IMR-90 (cell line): Measurements from ENCODE around the gene MGAT4D. TPM values are rescaled to one million over a fixed set of nuclear protein-coding genes. Genes with fewer than 3 reads are reported as not detected.
A peak's percentile ranks its signal among the peaks of the same experiment; 100 is the strongest.

Experiments used
- ATAC-seq: fragments of 200-7000 bp; cut with Tn5 transposase; 2 replicates; pipeline ENCODE4 v1.9.1; 2020; ENCODE audit warnings: low read depth, mild to moderate bottlenecking, moderate library complexity
- BruUV-seq: library from RNA; stranded (reverse); fragments of 400-500 nt; replicated peaks from 2 replicates; lab custom pipeline; 2021; lab: Mats Ljungman, UMichigan
- CTCF ChIA-PET: fragments of 300-600 bp; formaldehyde crosslinking; extraction: SDS; loops from one replicate; lab custom pipeline; 2021; ENCODE audit warnings: antibody characterized with exemption; lab: Yijun Ruan, JAX
- POLR2A ChIA-PET: fragments of 300-600 bp; sonication (Branson Sonifier 250); formaldehyde crosslinking; loops from one replicate; lab custom pipeline; 2022; ENCODE audit warnings: antibody characterized with exemption; ENCODE audit not compliant: unreplicated experiment; lab: Charles Lee
- DNase-seq: peaks from one replicate; pipeline ENCODE4 v3.0.0; 2013
- H2AFZ ChIP-seq: replicated peaks from 2 replicates; pipeline ENCODE3; 2013; ENCODE audit warnings: low read length, mild to moderate bottlenecking; ENCODE audit not compliant: poor library complexity
- H2AK5ac ChIP-seq: 2 replicates; pipeline ENCODE4 v1.6.1; 2013; ENCODE audit warnings: low read depth, low read length, inconsistent platforms
- H2AK9ac ChIP-seq: replicated peaks from 2 replicates; pipeline ENCODE3; 2013; ENCODE audit warnings: mild to moderate bottlenecking, low read depth, low read length, moderate library complexity; ENCODE audit not compliant: poor library complexity
- H2BK120ac ChIP-seq: 2 replicates; pipeline ENCODE4 v1.6.1; 2013; ENCODE audit warnings: low read depth, low read length, inconsistent platforms
- H2BK15ac ChIP-seq: 3 replicates; pipeline ENCODE4 v1.6.1; 2013; ENCODE audit warnings: low read depth, low read length, inconsistent platforms
- H2BK20ac ChIP-seq: 2 replicates; pipeline ENCODE4 v1.6.1; 2013; ENCODE audit warnings: low read depth, mild to moderate bottlenecking, inconsistent platforms, low read length, moderate library complexity
- H2BK5ac ChIP-seq: 2 replicates; pipeline ENCODE4 v1.6.1; 2013; ENCODE audit warnings: mild to moderate bottlenecking, low read depth, low read length, inconsistent platforms; ENCODE audit not compliant: poor library complexity, severe bottlenecking
- H3K14ac ChIP-seq: replicated peaks from 2 replicates; pipeline ENCODE4 v1.6.1; 2013; ENCODE audit warnings: low read depth, low read length, inconsistent platforms
- H3K18ac ChIP-seq: 2 replicates; pipeline ENCODE4 v1.6.1; 2013; ENCODE audit warnings: low read depth, low read length, control low read depth
- H3K23ac ChIP-seq: 2 replicates; pipeline ENCODE4 v1.6.1; 2013; ENCODE audit warnings: low read depth, low read length, inconsistent platforms
- H3K27ac ChIP-seq: 2 replicates; pipeline ENCODE4 v1.5.1; 2013; ENCODE audit warnings: mild to moderate bottlenecking, control low read depth, low read length; ENCODE audit not compliant: insufficient read depth
- H3K27me3 ChIP-seq: 2 replicates; pipeline ENCODE4 v1.6.1; 2013; ENCODE audit warnings: low read length; ENCODE audit not compliant: control insufficient read depth, insufficient read depth
- H3K36me3 ChIP-seq: 2 replicates; pipeline ENCODE4 v1.6.1; 2013; ENCODE audit warnings: low read length, mixed read lengths; ENCODE audit not compliant: control insufficient read depth, insufficient read depth
- H3K4ac ChIP-seq: 2 replicates; pipeline ENCODE4 v1.6.1; 2013; ENCODE audit warnings: low read depth, low read length, inconsistent platforms
- H3K4me1 ChIP-seq: 2 replicates; pipeline ENCODE4 v1.6.1; 2013; ENCODE audit warnings: low read length, mixed read lengths; ENCODE audit not compliant: control insufficient read depth, insufficient read depth
- H3K4me2 ChIP-seq: 2 replicates; pipeline ENCODE4 v1.6.1; 2013; ENCODE audit warnings: low read depth, mild to moderate bottlenecking, control low read depth, low read length, moderate library complexity
- H3K4me3 ChIP-seq: 2 replicates; pipeline ENCODE4 v1.5.1; 2013; ENCODE audit warnings: low read depth, mild to moderate bottlenecking, control low read depth, low read length, moderate library complexity; ENCODE audit not compliant: insufficient read depth
- H3K56ac ChIP-seq: 2 replicates; pipeline ENCODE4 v1.6.1; 2013; ENCODE audit warnings: low read length, inconsistent platforms; ENCODE audit not compliant: insufficient read depth; ENCODE audit errors: extremely low read depth
- H3K79me1 ChIP-seq, 2 experiments: 2 replicates each; pipeline ENCODE4 v1.6.1; 2013; ENCODE audit warnings: low read length in 2 of 2, inconsistent platforms in 1 of 2, low read depth in 1 of 2
- H3K9ac ChIP-seq: 2 replicates; pipeline ENCODE4 v1.6.1; 2013; ENCODE audit warnings: low read depth, low read length, control low read depth
- H3K9me1 ChIP-seq: 2 replicates; pipeline ENCODE4 v1.6.1; 2013; ENCODE audit warnings: low read length, inconsistent platforms; ENCODE audit not compliant: insufficient read depth
- H3K9me3 ChIP-seq: 2 replicates; pipeline ENCODE4 v1.6.1; 2013; ENCODE audit warnings: low read length; ENCODE audit not compliant: control insufficient read depth, insufficient read depth
- H4K20me1 ChIP-seq: 2 replicates; pipeline ENCODE4 v1.6.1; 2013; ENCODE audit warnings: low read length, inconsistent platforms; ENCODE audit not compliant: insufficient read depth
- H4K5ac ChIP-seq: 2 replicates; pipeline ENCODE4 v1.6.1; 2013; ENCODE audit warnings: mild to moderate bottlenecking, low read depth, low read length, control low read depth
- H4K8ac ChIP-seq, 2 experiments: 2 replicates each; pipeline ENCODE4 v1.6.1; 2013; ENCODE audit warnings: low read depth in 2 of 2, low read length in 2 of 2, control low read depth in 1 of 2, inconsistent platforms in 1 of 2
- H4K91ac ChIP-seq: 2 replicates; pipeline ENCODE4 v1.6.1; 2013; ENCODE audit warnings: low read depth, low read length, inconsistent platforms; ENCODE audit not compliant: insufficient read depth
- CEBPB ChIP-seq: IDR thresholded peaks from 2 replicates; pipeline ENCODE4 v1.6.1; 2012; ENCODE audit warnings: low read depth, low read length, improper control_type of control experiment
- CTCF ChIP-seq: conservative IDR thresholded peaks from 2 replicates; pipeline ENCODE4 v1.5.1; 2012; ENCODE audit warnings: mild to moderate bottlenecking, low read depth, low read length, improper control_type of control experiment
- NFE2L2 ChIP-seq: fragments of 150-350 bp; IDR thresholded peaks from 2 replicates; pipeline ENCODE4 v1.6.1; 2016; ENCODE audit warnings: low read depth, mild to moderate bottlenecking, low read length
- WGBS, 2 experiments: methylation state at CpG; one replicate each; pipeline versions ENCODE4 v1.1.5 to v1.1.7; 2013; ENCODE audit warnings: missing lambda C conversion rate in 2 of 2; ENCODE audit not compliant: insufficient read length in 1 of 2; ENCODE audit errors: extremely low coverage in 2 of 2; 5-methylcytosine and 5-hydroxymethylcytosine counted together
- dilution Hi-C: fragments of 300-500 bp; cut with HindIII; formaldehyde crosslinking; loops from one replicate; pipeline ENCODE4 v1.14.3; 2018; ENCODE audit warnings: low sequenced_read_pairs; ENCODE audit not compliant: unreplicated experiment
- in situ Hi-C: fragments of 300-500 bp; cut with MboI; formaldehyde crosslinking; loops from 3 replicates; pipeline ENCODE4 v1.14.3; 2019; ENCODE audit warnings: low sequenced_read_pairs, inconsistent platforms, mixed read lengths
- intact Hi-C: fragments of 100-400 bp; cut with micrococcal nuclease; formaldehyde crosslinking; loops from 2 replicates; pipeline ENCODE4 v1.10.0; 2022
- polyA plus RNA-seq, 3 experiments: library from polyadenylated mRNA; depleted of rRNA; stranded (reverse); fragments of >200 nt; gene quantifications; 2 replicates each; pipeline ENCODE4 v1.2.3, GENCODE V29; 2012; ENCODE audit warnings: low replicate concordance in 1 of 3
- total RNA-seq: library from RNA; depleted of rRNA; stranded (reverse); fragments of >200 nt; gene quantifications from 2 replicates; pipeline ENCODE4 v1.2.3, GENCODE V29; 2012

Gene MGAT4D
- total and polyA plus RNA-seq, 2 of the 4 experiments (the other 2 are of a cell fraction) = not detected

- H3K14ac ChIP-seq = no peak within 1 kb of the TSS
- no peak within 1 kb of the TSS for H3K23ac ChIP-seq
- no peaks in the 10 kb centered on the region for H3K9me3 ChIP-seq
- H2AFZ ChIP-seq = peak within 1 kb of the TSS; percentile 98
- H3K27me3 ChIP-seq = peaks cover 13% of the 10 kb centered on the region
- H4K20me1 ChIP-seq = no peaks in the 10 kb centered on the region
- DNase-seq (peak; percentile 44), ATAC-seq (peak; percentile 95)
- H3K36me3 ChIP-seq = no peaks in the 10 kb centered on the region
- H3K27ac ChIP-seq = no peak within 1 kb of the TSS; the same call in 1 of the 2 replicates
- no peak within 1 kb of the TSS for H2BK20ac ChIP-seq
- no peak within 1 kb of the TSS for H2BK15ac ChIP-seq
- peak within 1 kb of the TSS; percentile 97 for H3K4me2 ChIP-seq
- peak within 1 kb of the TSS; percentile 79 for H3K4me3 ChIP-seq
- no peak within 1 kb of the TSS for H4K5ac ChIP-seq
- BruUV-seq = no TSS peak
- H2BK5ac ChIP-seq = no peak within 1 kb of the TSS
- in situ Hi-C loops = no loop called here
- no peak within 1 kb of the TSS; the same call in 1 of the 2 replicates for H3K18ac ChIP-seq
- no peaks in the 10 kb centered on the region for H3K4me1 ChIP-seq
- peak within 1 kb of the TSS; percentile 25 for H2AK9ac ChIP-seq
- no peak within 1 kb of the TSS for H4K91ac ChIP-seq
- no peak within 1 kb of the TSS for H3K4ac ChIP-seq
- H2AK5ac ChIP-seq = no peak within 1 kb of the TSS
- no peaks in the 10 kb centered on the region for H3K9me1 ChIP-seq
- H2BK120ac ChIP-seq = no peak within 1 kb of the TSS
- WGBS, 2 experiments = 1% methylated on average over 24 of the region's 73 CpGs; no CpG with 5 or more reads in 1 of the 2 experiments
- H4K8ac ChIP-seq = no peak within 1 kb of the TSS
- CTCF ChIA-PET = interaction anchor here (1.8 kb wide), 1 partner anchor 21 kb away, joined by 6 read pairs; no protein-coding TSS in a partner anchor
- TF ChIP-seq CEBPB (peak; percentile 98), CTCF (peak; percentile 38), NFE2L2 (no peak)
- H3K79me1 ChIP-seq = no peaks in the 10 kb centered on the region
- dilution Hi-C loops = no loop called here
- peak within 1 kb of the TSS; percentile 36; the same call in 1 of the 2 replicates for H3K9ac ChIP-seq
- POLR2A ChIA-PET = no interaction called here
- no peak within 1 kb of the TSS for H3K56ac ChIP-seq
- intact Hi-C loops = loop anchor here (2.0 kb wide), 1 partner anchor 423 kb away; no protein-coding TSS in a partner anchor
Observed at GRCh38 chr4:140427106-140427918, 70.8 kb downstream of the MGAT4D start, which contains the start of gene CLGN. Gene CLGN, minus strand, starts transcription at chr4:140427648. Its CDS starts 14,570 bp downstream, at chr4:140413078.
